ENCODE data around the gene PGK2.
"Not testable (repeated sequence)": the region's sequence is repeated elsewhere in the genome, so short reads cannot be mapped to it uniquely, and the experiment has no call there.

PGK2 gene

DNA sequence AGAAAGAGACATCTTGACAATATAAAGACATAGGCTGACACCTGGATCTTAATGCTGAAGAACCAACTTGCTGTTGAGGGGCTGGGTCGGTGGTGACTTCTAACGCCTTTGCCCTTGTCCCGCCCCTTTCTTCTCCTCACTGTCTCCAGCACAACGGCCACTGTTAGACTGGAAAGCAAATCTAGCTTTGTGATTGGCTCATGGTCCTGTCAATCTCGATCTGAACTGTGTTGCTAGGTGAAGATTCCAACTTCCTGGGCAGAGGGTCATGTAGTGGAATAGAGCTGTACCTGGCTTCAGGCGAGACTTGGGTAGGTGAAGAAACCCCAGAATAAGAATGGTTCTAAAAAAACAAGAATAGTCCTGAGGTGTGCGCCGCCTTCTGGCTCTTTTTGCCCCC, at the start of gene PGK2:
Gene PGK2 (minus strand): TSS at position 110 of the 400 bp plus-strand sequence. CDS start 98 bp downstream, at position 12.
- no peak for DNase-seq (ENCODE audit: low spot score)

GRCh38 chr6:49835140-49835539, 48.1 kb upstream of the PGK2 start:
- DNase-seq (ENCODE audit: low spot score): no peak

DNA sequence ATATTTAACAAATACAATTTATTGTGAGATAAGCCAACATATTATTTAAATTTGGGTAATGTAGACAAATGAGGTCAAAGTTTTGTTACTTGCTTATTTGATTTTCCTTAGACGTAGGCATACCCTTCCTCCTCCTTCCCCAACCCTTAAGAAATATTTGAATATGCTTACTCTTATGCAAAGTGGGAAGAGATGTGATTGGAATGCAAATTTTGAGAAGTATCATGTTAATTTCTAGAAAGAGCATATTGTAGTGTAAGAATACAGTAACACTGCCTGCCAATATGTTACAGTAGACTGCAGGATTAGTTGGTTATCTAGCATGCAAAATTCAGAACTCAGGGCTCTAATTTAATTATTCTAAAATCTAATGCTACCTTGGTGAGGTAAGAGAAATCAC, 46.3 kb upstream of the PGK2 start:
- no peak for DNase-seq (ENCODE audit: low spot score)

GRCh38 chr6:49826743-49827406, 39.8 kb upstream of the PGK2 start:
- no peak for DNase-seq (ENCODE audit: low spot score)

GRCh38 chr6:49815166-49815565, 28.1 kb upstream of the PGK2 start:
- DNase-seq (ENCODE audit: low spot score): no peak

DNA sequence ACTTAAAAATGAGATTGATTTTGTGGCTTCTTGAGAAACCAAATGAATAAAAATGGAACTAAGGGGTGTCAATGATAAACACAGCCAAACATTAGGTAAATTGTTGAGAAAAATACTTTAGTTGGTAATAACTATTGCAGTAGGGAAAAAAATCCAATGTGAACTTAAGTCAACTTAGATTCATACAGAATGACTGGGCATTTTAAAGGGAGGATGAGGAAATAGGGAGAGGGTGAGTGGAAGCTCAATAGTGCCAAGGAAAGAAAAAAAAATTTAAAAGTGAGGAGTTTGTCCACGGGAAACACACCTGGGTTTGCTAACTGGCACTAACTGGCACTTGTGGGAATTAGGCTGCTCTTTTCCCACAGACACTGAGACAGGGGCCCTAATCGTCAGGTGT, 26.2 kb upstream of the PGK2 start:
- no peak for DNase-seq (ENCODE audit: low spot score)

GRCh38 chr6:49806145-49806544, 19.1 kb upstream of the PGK2 start:
- no peak for DNase-seq (ENCODE audit: low spot score)

- DNase-seq (ENCODE audit: low spot score): no peak
These were observed 18.2 kb upstream of the PGK2 start for GRCh38 chr6:49805246-49805645.

DNA sequence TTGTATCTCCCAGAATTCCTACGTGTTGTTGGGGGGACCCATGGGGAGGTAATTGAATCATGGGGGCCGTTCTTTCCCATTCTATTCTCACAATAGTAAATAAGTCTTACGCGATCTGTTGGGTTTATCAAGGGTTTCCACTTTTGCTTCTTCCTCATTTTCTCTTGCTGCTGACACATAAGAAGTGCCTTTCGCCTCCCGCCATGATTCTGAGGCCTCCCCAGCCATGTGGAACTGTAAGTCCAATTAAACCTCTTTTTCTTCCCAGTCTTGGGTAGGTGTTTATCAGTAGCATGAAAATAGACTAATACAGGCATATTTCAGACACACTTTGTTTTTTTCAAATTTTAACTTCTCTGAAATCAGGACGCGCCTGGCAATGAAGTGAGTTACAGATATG, 14.4 kb upstream of the PGK2 start:
- no peak for DNase-seq (ENCODE audit: low spot score)

DNA sequence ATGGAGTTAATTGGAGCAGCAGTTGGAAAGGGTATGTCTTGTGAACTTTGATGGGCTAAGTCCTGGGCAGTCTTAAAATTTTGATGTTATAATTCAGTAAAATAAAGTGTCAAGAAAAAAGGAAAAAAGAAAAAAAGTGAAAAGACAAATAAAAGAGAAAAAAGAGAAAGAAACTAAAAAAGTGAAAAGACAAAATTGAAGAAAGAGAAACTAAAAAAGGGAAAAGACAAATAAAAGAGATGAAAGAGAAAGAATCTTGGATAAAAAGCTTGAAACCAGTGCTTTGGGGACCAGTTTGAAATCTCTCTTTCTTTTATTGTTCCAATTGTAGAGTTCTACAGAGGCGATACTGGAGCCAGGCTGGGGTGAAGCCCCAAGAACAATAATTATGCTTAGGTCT, 12.0 kb upstream of the PGK2 start:
- DNase-seq (ENCODE audit: low spot score): no peak

GRCh38 chr6:49796842-49797455, 9.9 kb upstream of the PGK2 start:
- not testable (repeated sequence) for DNase-seq (ENCODE audit: low spot score)

GRCh38 chr6:49790341-49790740, 3.3 kb upstream of the PGK2 start:
- DNase-seq (ENCODE audit: low spot score): no peak

DNA sequence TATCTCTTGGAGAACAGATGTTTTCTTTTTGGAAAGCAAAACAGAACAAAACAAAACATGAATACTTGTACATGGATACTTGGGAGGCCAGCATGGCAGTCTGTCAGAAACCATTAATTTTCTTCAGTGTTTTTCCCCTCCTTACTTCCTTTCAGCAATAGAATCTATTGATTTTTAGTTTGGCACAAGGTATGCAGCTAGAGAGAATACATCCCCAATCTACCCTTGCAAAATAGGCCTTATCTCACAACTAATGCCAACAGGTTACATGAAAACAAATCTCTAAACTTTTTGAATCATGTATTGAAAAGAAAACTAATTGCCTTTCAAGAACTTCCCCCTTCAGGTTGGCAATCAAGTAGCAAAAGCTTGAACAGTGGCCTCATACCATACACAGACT, 2.8 kb downstream of the PGK2 start:
- DNase-seq (ENCODE audit: low spot score): no peak

DNA sequence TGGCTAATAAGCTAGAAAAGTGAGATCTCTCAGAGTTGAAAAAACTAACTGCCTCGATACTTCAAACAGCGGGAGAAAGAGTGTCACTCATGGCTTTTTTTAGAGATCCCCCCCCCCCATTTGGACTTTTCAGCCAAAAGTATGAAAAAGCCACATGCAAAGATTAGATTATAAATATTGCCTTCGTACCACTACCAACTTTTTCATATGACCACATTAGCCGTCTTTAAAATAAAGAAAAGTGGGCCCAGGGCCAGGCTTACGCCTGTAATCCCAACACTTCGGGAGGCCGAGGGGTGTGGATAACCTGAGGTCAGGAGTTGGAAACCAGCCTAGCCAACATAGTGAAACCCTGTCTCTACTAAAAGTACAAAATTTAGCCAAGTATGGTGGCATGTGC, 4.4 kb downstream of the PGK2 start:
- no peak for DNase-seq (ENCODE audit: low spot score)

DNA sequence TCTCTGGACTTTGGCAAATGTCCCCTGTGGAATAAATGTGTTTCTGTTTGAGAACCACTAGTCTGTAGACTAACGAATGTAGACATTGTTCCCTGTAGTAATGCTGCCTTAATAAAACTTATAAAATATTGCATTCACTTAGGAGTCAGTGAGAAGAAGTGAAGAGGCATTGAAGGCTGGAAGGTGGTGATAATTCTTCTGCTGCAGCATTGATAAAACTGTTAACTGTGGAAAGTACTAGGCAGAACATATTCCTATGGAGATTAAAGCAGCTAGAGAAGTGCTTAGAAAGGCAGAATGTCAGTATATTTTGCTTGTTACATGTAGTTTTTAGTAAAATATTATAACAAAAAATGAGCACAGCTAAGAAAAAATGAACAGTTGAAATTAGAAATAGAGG, 4.8 kb downstream of the PGK2 start:
- DNase-seq (ENCODE audit: low spot score): no peak

DNA sequence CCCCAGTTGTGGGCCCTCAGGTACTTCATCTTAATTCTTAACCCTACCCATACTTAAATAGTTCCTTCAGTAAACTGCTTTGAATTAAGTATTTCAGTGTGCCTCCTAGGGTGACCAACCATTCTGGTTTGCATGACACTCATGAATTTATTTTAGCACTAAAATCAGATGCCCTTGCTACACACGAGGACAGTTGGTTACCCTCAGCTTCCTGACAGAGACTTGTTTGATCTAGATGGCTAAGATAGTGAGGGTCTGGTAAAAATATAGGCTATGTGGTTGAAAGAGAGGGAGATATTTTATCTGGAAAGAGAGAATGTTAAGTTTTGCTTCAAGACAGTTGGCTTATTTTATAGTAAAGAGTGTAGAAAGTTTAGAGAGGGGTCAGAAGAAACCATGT, 10.6 kb downstream of the PGK2 start:
- DNase-seq (ENCODE audit: low spot score): no peak

GRCh38 chr6:49775043-49775442, 12.0 kb downstream of the PGK2 start:
- DNase-seq (ENCODE audit: low spot score): no peak

- DNase-seq (ENCODE audit: low spot score): no peak
These were observed 14.8 kb downstream of the PGK2 start for GRCh38 chr6:49772285-49772684.

GRCh38 chr6:49766762-49767161, 20.3 kb downstream of the PGK2 start:
- no peak for DNase-seq (ENCODE audit: low spot score)

GRCh38 chr6:49764571-49765236, 22.4 kb downstream of the PGK2 start:
- no peak for DNase-seq (ENCODE audit: low spot score)

DNA sequence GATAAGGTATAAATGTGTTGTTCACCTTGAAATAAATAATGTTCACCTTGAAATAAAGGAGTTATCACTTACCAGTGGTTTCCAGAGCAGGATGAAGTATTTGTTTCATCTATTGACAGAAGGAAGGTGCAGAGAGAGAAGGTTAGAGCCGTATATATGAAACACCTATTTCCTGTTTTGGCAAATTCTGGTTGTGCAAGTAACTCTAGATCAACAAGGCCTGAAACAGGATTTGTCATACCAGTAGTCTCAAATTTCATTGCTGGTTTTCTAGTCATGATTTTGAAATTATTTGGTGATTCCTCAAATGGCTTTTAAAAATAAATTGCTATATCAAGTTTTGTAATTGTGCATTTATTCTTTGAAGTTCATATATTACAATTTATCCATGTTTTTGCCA, 42.8 kb downstream of the PGK2 start, which contains the start of gene CRISP3:
Gene CRISP3 (minus strand): TSS at position 130 of the 400 bp plus-strand sequence. CDS start 21 bp downstream, at position 109.
- no peak for DNase-seq (ENCODE audit: low spot score)

DNA sequence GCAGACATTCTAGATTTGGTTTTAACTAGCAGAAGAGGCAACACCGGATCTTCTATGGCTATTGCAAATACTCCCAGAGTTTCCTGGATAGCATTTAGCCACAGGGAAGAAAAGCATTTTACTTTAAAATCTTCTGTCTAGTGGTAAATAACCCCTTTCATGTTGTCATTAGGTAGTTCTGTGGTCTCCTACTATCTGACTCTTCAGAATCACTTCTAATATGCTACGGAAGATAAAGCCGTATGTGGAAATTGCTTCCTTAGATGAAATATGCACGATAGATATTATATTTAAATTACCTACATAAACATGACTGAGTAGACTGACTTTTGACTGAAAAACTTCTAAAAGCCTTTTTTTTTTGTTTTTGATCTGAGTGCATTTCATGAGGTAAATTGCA, 43.7 kb downstream of the PGK2 start:
- no peak for DNase-seq (ENCODE audit: low spot score)

DNA sequence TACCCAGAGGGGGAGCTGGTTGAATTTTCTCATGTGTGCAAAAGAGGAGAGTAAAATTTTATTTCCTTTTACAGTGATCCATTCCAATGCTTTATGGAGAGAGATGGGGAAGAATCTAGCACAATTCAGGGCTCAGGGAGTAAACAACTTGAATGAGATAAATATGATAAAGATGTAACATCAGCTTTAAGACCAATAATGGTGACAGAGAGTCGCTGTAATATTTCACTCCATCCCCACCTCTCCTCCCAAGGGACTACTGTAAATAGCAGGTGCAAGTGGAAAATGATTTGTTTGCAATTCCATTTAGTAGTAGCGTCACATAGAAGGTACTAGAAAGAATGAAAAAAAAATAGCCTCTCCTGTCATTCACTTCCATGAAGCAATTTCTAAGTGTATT, 47.7 kb downstream of the PGK2 start:
- DNase-seq (ENCODE audit: low spot score): no peak
